SK-N-SH (cell line): ENCODE measurements around the gene PTPRD. TPM values are rescaled to one million over a fixed set of nuclear protein-coding genes. Genes with fewer than 3 reads are reported as not detected.

Experiments
- CTCF ChIA-PET: fragments of 300-600, 350-600 bp; formaldehyde crosslinking; extraction: SDS; loops from one replicate; lab custom pipeline; 2021; lab: Yijun Ruan, JAX
- POLR2A ChIA-PET: fragments of 350-600 bp; sonication (Branson Sonifier 250); formaldehyde crosslinking; extraction: SDS; loops from one replicate; lab custom pipeline; 2020; ENCODE audit warnings: antibody characterized with exemption, inconsistent platforms; lab: Yijun Ruan, JAX
- DNase-seq: peaks from one replicate; pipeline ENCODE4 v3.0.0; 2012
- H2AFZ ChIP-seq: fragments of 200-600 bp; sonication (generic); 2 replicates; pipeline ENCODE4 v1.8.1; 2016; ENCODE audit warnings: antibody characterized with exemption, mild to moderate bottlenecking, low read depth
- H3F3A ChIP-seq: fragments of 200-600 bp; sonication (generic); replicated peaks from 2 replicates; pipeline ENCODE3; 2016; ENCODE audit warnings: antibody characterized with exemption, mild to moderate bottlenecking; ENCODE audit not compliant: insufficient read depth
- H3K27ac ChIP-seq, 2 experiments: fragments of 200-500 bp in 1 of 2; fragments of 200-600 bp in 1 of 2; sonication (Bioruptor generic) in 1 of 2; sonication (generic), shearing (Covaris generic) in 1 of 2; 2 replicates each; pipeline versions ENCODE4 v1.5.1 to v1.6.1; 2014 to 2016; ENCODE audit warnings: low read depth in 2 of 2, inconsistent platforms in 1 of 2, low read length in 1 of 2, mild to moderate bottlenecking in 1 of 2, mixed read lengths in 1 of 2
- H3K27me3 ChIP-seq: fragments of 200-600 bp; sonication (generic), shearing (Covaris generic); 2 replicates; pipeline ENCODE4 v1.6.1; 2016; ENCODE audit warnings: mixed run types; ENCODE audit not compliant: insufficient read depth
- H3K36me3 ChIP-seq, 2 experiments: fragments of 200-500 bp in 1 of 2; fragments of 200-600 bp in 1 of 2; sonication (Bioruptor generic) in 1 of 2; sonication (generic) in 1 of 2; replicated peaks in 1 of 2; 2 replicates each; pipeline versions ENCODE3 to v1.5.1; 2014 to 2016; ENCODE audit warnings: low read length in 1 of 2, mild to moderate bottlenecking in 1 of 2; ENCODE audit not compliant: insufficient read depth in 2 of 2, control insufficient read depth in 1 of 2
- H3K4me1 ChIP-seq, 2 experiments: fragments of 200-500 bp in 1 of 2; fragments of 200-600 bp in 1 of 2; sonication (Bioruptor generic) in 1 of 2; sonication (generic), shearing (Covaris generic) in 1 of 2; 2 replicates each; pipeline versions ENCODE4 v1.5.1 to v1.6.1; 2014 to 2016; ENCODE audit warnings: low read depth in 1 of 2, low read length in 1 of 2, mixed run types in 1 of 2; ENCODE audit not compliant: insufficient read depth in 2 of 2, control insufficient read depth in 1 of 2
- H3K4me2 ChIP-seq: fragments of 200-600 bp; sonication (generic), shearing (Covaris generic); 2 replicates; pipeline ENCODE4 v1.6.1; 2017; ENCODE audit warnings: mixed run types
- H3K4me3 ChIP-seq, 2 experiments: fragments of 200-500 bp in 1 of 2; fragments of 200-600 bp in 1 of 2; sonication (Bioruptor generic) in 1 of 2; sonication (generic), shearing (Covaris generic) in 1 of 2; 2 replicates each; pipeline versions ENCODE4 v1.5.1 to v1.8.1; 2014 to 2016; ENCODE audit warnings: low read depth in 2 of 2, inconsistent platforms in 1 of 2, low read length in 1 of 2, mild to moderate bottlenecking in 1 of 2, mixed read lengths in 1 of 2, moderate library complexity in 1 of 2
- H3K79me2 ChIP-seq: fragments of 200-600 bp; sonication (generic); 2 replicates; pipeline ENCODE4 v1.8.1; 2017; ENCODE audit warnings: mild to moderate bottlenecking; ENCODE audit not compliant: insufficient read depth
- H3K9ac ChIP-seq: fragments of 200-600 bp; sonication (generic); 2 replicates; pipeline ENCODE4 v1.6.1; 2017; ENCODE audit warnings: mixed run types
- H3K9me2 ChIP-seq: fragments of 200-600 bp; sonication (generic); 2 replicates; pipeline ENCODE4 v1.6.1; 2017; ENCODE audit warnings: mixed run types
- H3K9me3 ChIP-seq: fragments of 200-600 bp; sonication (generic); 2 replicates; pipeline ENCODE4 v1.6.1; 2017; ENCODE audit warnings: mixed run types, mild to moderate bottlenecking, moderate library complexity
- H4K20me1 ChIP-seq: fragments of 200-600 bp; sonication (generic); 2 replicates; pipeline ENCODE4 v1.6.1; 2017; ENCODE audit warnings: mild to moderate bottlenecking, mixed run types; ENCODE audit not compliant: insufficient read depth
- CHD2 ChIP-seq: fragments of 150-350 bp; IDR thresholded peaks from 2 replicates; pipeline ENCODE4 v1.6.1; 2018; ENCODE audit warnings: low read length; ENCODE audit not compliant: partially characterized antibody
- ELF1 ChIP-seq: IDR thresholded peaks from 2 replicates; pipeline ENCODE4 v1.4.0; 2012
- FOSL2 ChIP-seq: IDR thresholded peaks from 2 replicates; pipeline ENCODE4 v1.4.0; 2012; ENCODE audit warnings: low read depth, mild to moderate bottlenecking, moderate library complexity, borderline replicate concordance
- FOXJ3 ChIP-seq: sonication (generic); formaldehyde crosslinking; IDR thresholded peaks from 2 replicates; pipeline ENCODE4 v1.5.1; 2020; ENCODE audit warnings: mild to moderate bottlenecking, missing genetic modification reagents
- FOXM1 ChIP-seq: IDR thresholded peaks from 2 replicates; pipeline ENCODE4 v1.4.0; 2012; ENCODE audit warnings: low read depth, mild to moderate bottlenecking
- GABPA ChIP-seq: IDR thresholded peaks from 2 replicates; pipeline ENCODE4 v1.4.0; 2012; ENCODE audit warnings: low read depth, mild to moderate bottlenecking
- JUND ChIP-seq: IDR thresholded peaks from 2 replicates; pipeline ENCODE4 v1.4.0; 2012
- NFIC ChIP-seq: IDR thresholded peaks from 2 replicates; pipeline ENCODE4 v1.4.0; 2012; ENCODE audit warnings: borderline replicate concordance
- PBX3 ChIP-seq: IDR thresholded peaks from 2 replicates; pipeline ENCODE4; 2012
- REST ChIP-seq: IDR thresholded peaks from 2 replicates; pipeline ENCODE4 v1.6.1; 2012; ENCODE audit warnings: mild to moderate bottlenecking, low read depth, low read length, moderate library complexity
- SIN3A ChIP-seq: IDR thresholded peaks from 2 replicates; pipeline ENCODE4 v1.6.1; 2012; ENCODE audit warnings: low read depth, mild to moderate bottlenecking, low read length, moderate library complexity, borderline replicate concordance
- TCF12 ChIP-seq: IDR thresholded peaks from 2 replicates; pipeline ENCODE4 v1.4.0; 2012
- TEAD4 ChIP-seq: IDR thresholded peaks from 2 replicates; pipeline ENCODE4 v1.4.0; 2012; ENCODE audit warnings: mild to moderate bottlenecking, borderline replicate concordance; ENCODE audit not compliant: insufficient read depth
- YY1 ChIP-seq: IDR thresholded peaks from 2 replicates; pipeline ENCODE4 v1.4.0; 2012; ENCODE audit warnings: low read depth, mild to moderate bottlenecking
- ZBTB33 ChIP-seq: IDR thresholded peaks from 2 replicates; pipeline ENCODE4 v1.4.0; 2012; ENCODE audit warnings: low read depth, borderline replicate concordance
- WGBS: methylation state at CpG from one replicate; pipeline ENCODE4 v1.1.6; 2017; ENCODE audit warnings: low lambda C conversion rate; 5-methylcytosine and 5-hydroxymethylcytosine counted together
- polyA plus RNA-seq, 3 experiments: library from polyadenylated mRNA; depleted of rRNA; stranded (reverse); fragments of >200 nt; gene quantifications; 2 replicates each; pipeline ENCODE4 v1.2.3, GENCODE V29; 2012

PTPRD gene
- polyA plus RNA-seq, 1 of the 3 experiments (the other 2 are of a cell fraction) = 0.15 TPM

GRCh38 chr9:8651070-8651845 is 1961.5 kb downstream of the PTPRD start:
- no peak overlapping the region for H2AFZ ChIP-seq
- no peak for TF ChIP-seq PBX3
- TF ChIP-seq, all 33 proteins: peak for 0
- H4K20me1 ChIP-seq = no peaks in the 10 kb centered on the region
- no peaks in the 10 kb centered on the region for H3K36me3 ChIP-seq
- peaks cover 0 to 3% of the 10 kb centered on the region in 2 experiments; a peak in 1 of 4 replicates for H3K4me1 ChIP-seq
- DNase-seq = no peak
- no peak overlapping the region for H3K4me2 ChIP-seq
- no peaks in the 10 kb centered on the region for H3K9me3 ChIP-seq
- no peaks in the 10 kb centered on the region for H3K79me2 ChIP-seq
- H3K9me2 ChIP-seq = no peaks in the 10 kb centered on the region
- no peak overlapping the region for H3K4me3 ChIP-seq
- 52% methylated on average over 10 of the region's 10 CpGs for WGBS
- ChIA-PET CTCF (interaction anchor here (0.9 kb wide), 1 partner anchor 250 kb away, joined by 4 read pairs; no protein-coding TSS in a partner anchor), POLR2A (no interaction called here)
- H3F3A ChIP-seq = no peaks in the 10 kb centered on the region
- no peak overlapping the region for H3K9ac ChIP-seq
- no peaks in the 10 kb centered on the region for H3K27me3 ChIP-seq
- H3K27ac ChIP-seq = no peak overlapping the region

GRCh38 chr9:8649807-8650206 is 1963.0 kb downstream of the PTPRD start:
- no peaks in the 10 kb centered on the region for H3K79me2 ChIP-seq
- no peak for DNase-seq
- H3K27me3 ChIP-seq = no peaks in the 10 kb centered on the region
- ChIA-PET CTCF (interaction anchor here (0.9 kb wide), 1 partner anchor 13 kb away, joined by 3 read pairs; no protein-coding TSS in a partner anchor), POLR2A (no interaction called here)
- H3K9me2 ChIP-seq = no peaks in the 10 kb centered on the region
- no peak for TF ChIP-seq GABPA
- TF ChIP-seq FOXJ3 = no peak
- no peak for TF ChIP-seq FOSL2
- TF ChIP-seq ZBTB33 = no peak
- no peak for TF ChIP-seq REST
- TF ChIP-seq YY1 = no peak
- no peak for TF ChIP-seq FOXM1
- no peak for TF ChIP-seq JUND
- TF ChIP-seq TCF12 = no peak
- TF ChIP-seq ELF1 = no peak
- no peak for TF ChIP-seq TEAD4
- no peak for TF ChIP-seq CHD2
- TF ChIP-seq SIN3A = no peak
- TF ChIP-seq NFIC = no peak
- H3K36me3 ChIP-seq = no peaks in the 10 kb centered on the region
- H4K20me1 ChIP-seq = no peaks in the 10 kb centered on the region
- no peaks in the 10 kb centered on the region for H3F3A ChIP-seq
- H3K4me2 ChIP-seq = no peak overlapping the region
- no peak overlapping the region for H3K9ac ChIP-seq
- 62% methylated on average over 4 of the region's 4 CpGs for WGBS
- no peak overlapping the region for H3K27ac ChIP-seq
- H3K4me3 ChIP-seq = no peak overlapping the region
- peaks cover 0 to 3% of the 10 kb centered on the region in 2 experiments; a peak in 1 of 4 replicates for H3K4me1 ChIP-seq
- no peaks in the 10 kb centered on the region for H3K9me3 ChIP-seq
- no peak overlapping the region for H2AFZ ChIP-seq
